A549 (cell line): ENCODE measurements around the gene PNLIPRP3. TPM values are rescaled to one million over a fixed set of nuclear protein-coding genes. Genes with fewer than 3 reads are reported as not detected.

ENCODE experiments used
- ATAC-seq, 2 experiments: fragments of 200-7000 bp in 1 of 2; fragments of >200 bp in 1 of 2; cut with Nextera tagmentation in 1 of 2; cut with Tn5 transposase in 1 of 2; 3 replicates each; pipeline versions ENCODE4 v1.8.0 to v1.9.1; 2018 to 2020; ENCODE audit warnings: mild to moderate bottlenecking in 1 of 2, moderate library complexity in 1 of 2
- CTCF ChIA-PET: fragments of 300-600 bp; sonication (Branson Sonifier 250); formaldehyde crosslinking; extraction: SDS; loops from one replicate; lab custom pipeline; 2021; ENCODE audit warnings: antibody characterized with exemption, inconsistent platforms; lab: Yijun Ruan, JAX
- POLR2A ChIA-PET: fragments of 350-600 bp; formaldehyde crosslinking; extraction: SDS; loops from one replicate; lab custom pipeline; 2021; ENCODE audit warnings: antibody characterized with exemption, inconsistent platforms; lab: Yijun Ruan, JAX
- DNase-seq, 2 experiments: peaks; one replicate each; pipeline versions ENCODE4 v3.0.0 to v3.0.0-alpha.2; 2011 to 2016; ENCODE audit warnings: low read depth in 1 of 2, low spot score in 1 of 2
- FAIRE-seq: peaks from 2 replicates; lab custom pipeline; 2011; peaks lifted over from hg19 to GRCh38; lab: Jason Lieb, UNC
- H3K27ac ChIP-seq, 2 experiments: fragments of >200 bp; sonication (Bioruptor Twin); formaldehyde crosslinking; 3 replicates each; pipeline ENCODE4 v1.5.1; 2016 to 2017
- H3K4me1 ChIP-seq: fragments of >200 bp; sonication (Bioruptor Twin); formaldehyde crosslinking; 3 replicates; pipeline ENCODE4 v1.6.1; 2016
- H3K4me2 ChIP-seq: fragments of >200 bp; sonication (Bioruptor Twin); formaldehyde crosslinking; 3 replicates; pipeline ENCODE4 v1.6.1; 2016
- H3K4me3 ChIP-seq: fragments of >200 bp; sonication (Bioruptor Twin); formaldehyde crosslinking; 3 replicates; pipeline ENCODE4 v1.5.1; 2016
- H3K9me3 ChIP-seq: fragments of >200 bp; sonication (Bioruptor Twin); formaldehyde crosslinking; 3 replicates; pipeline ENCODE4 v1.6.1; 2016
- BHLHE40 ChIP-seq: IDR thresholded peaks from 2 replicates; pipeline ENCODE4 v1.6.1; 2012; ENCODE audit warnings: low read depth, low read length, inconsistent platforms
- CEBPB ChIP-seq, 2 experiments: fragments of >200 bp in 1 of 2; sonication (Bioruptor Twin) in 1 of 2; formaldehyde crosslinking in 1 of 2; IDR thresholded peaks; 2 replicates each; pipeline ENCODE4 v1.6.1; 2012 to 2016
- CHD2 ChIP-seq: fragments of 150-350 bp; IDR thresholded peaks from 2 replicates; pipeline ENCODE4 v1.6.1; 2014; ENCODE audit warnings: low read length; ENCODE audit not compliant: partially characterized antibody
- CTCF ChIP-seq: fragments of >200 bp; sonication (Bioruptor Twin); formaldehyde crosslinking; IDR thresholded peaks from 3 replicates; pipeline ENCODE4 v1.5.1; 2016
- EHF ChIP-seq: fragments of 250-450 bp; sonication (Bioruptor Pico); IDR thresholded peaks from 2 replicates; pipeline ENCODE4 v1.5.0; 2020; ENCODE audit warnings: mild to moderate bottlenecking
- EHMT2 ChIP-seq: fragments of 200-600 bp; sonication (generic); IDR thresholded peaks from 2 replicates; pipeline ENCODE4 v1.6.1; 2016; ENCODE audit warnings: antibody characterized with exemption, low read depth, mild to moderate bottlenecking, moderate library complexity
- EP300 ChIP-seq, 2 experiments: fragments of >200 bp; sonication (Bioruptor Twin); formaldehyde crosslinking; IDR thresholded peaks; 2 replicates in 1 of 2; 3 replicates in 1 of 2; pipeline ENCODE4 v1.6.1; 2016 to 2017
- ESRRA ChIP-seq: fragments of 150-350 bp; IDR thresholded peaks from 2 replicates; pipeline ENCODE4 v1.6.1; 2014; ENCODE audit warnings: mild to moderate bottlenecking, low read length, borderline replicate concordance
- FOSL2 ChIP-seq, 2 experiments: fragments of 450-650 bp in 1 of 2; fragments of >200 bp in 1 of 2; sonication (Bioruptor Twin) in 1 of 2; formaldehyde crosslinking; IDR thresholded peaks; 2 replicates each; pipeline versions ENCODE4 v1.5.0 to v1.6.1; 2016 to 2020; ENCODE audit warnings: mild to moderate bottlenecking in 1 of 2, moderate library complexity in 1 of 2
- FOXS1 ChIP-seq: fragments of 250-450 bp; sonication (Bioruptor Pico); IDR thresholded peaks from 2 replicates; pipeline ENCODE4 v1.5.0; 2020; ENCODE audit warnings: mild to moderate bottlenecking, moderate library complexity
- GATA3 ChIP-seq: IDR thresholded peaks from 2 replicates; pipeline ENCODE4 v1.6.1; 2012; ENCODE audit warnings: borderline replicate concordance
- HDAC2 ChIP-seq: fragments of 200-600 bp; sonication (generic); IDR thresholded peaks from 2 replicates; pipeline ENCODE4 v1.6.1; 2016
- HOXA7 ChIP-seq: fragments of 250-450 bp; sonication (Bioruptor Pico); IDR thresholded peaks from 2 replicates; pipeline ENCODE4 v1.5.0; 2020; ENCODE audit warnings: mild to moderate bottlenecking, moderate library complexity
- HOXB13 ChIP-seq: fragments of 250-450 bp; sonication (Bioruptor Pico); IDR thresholded peaks from 2 replicates; pipeline ENCODE4 v1.5.0; 2020; ENCODE audit warnings: low read depth, mild to moderate bottlenecking, moderate library complexity
- MAFK ChIP-seq: fragments of 450-650 bp; IDR thresholded peaks from 2 replicates; pipeline ENCODE4 v1.6.1; 2014; ENCODE audit not compliant: partially characterized antibody
- MAX ChIP-seq: IDR thresholded peaks from 2 replicates; pipeline ENCODE4 v1.6.1; 2012
- MAZ ChIP-seq: fragments of 150-350 bp; IDR thresholded peaks from 2 replicates; pipeline ENCODE4 v1.6.1; 2014; ENCODE audit warnings: antibody characterized with exemption, low read depth, low read length, borderline replicate concordance
- NPAS2 ChIP-seq: fragments of 250-450 bp; sonication (Bioruptor Pico); IDR thresholded peaks from 2 replicates; pipeline ENCODE4 v1.8.0; 2022; ENCODE audit warnings: mild to moderate bottlenecking, moderate library complexity, borderline replicate concordance
- NR3C1 ChIP-seq: fragments of >200 bp; sonication (Bioruptor Twin); formaldehyde crosslinking; IDR thresholded peaks from 3 replicates; pipeline ENCODE4 v1.6.1; 2017
- RAD21 ChIP-seq, 2 experiments: fragments of >200 bp in 1 of 2; sonication (Bioruptor Twin) in 1 of 2; formaldehyde crosslinking in 1 of 2; IDR thresholded peaks in 1 of 2; conservative IDR thresholded peaks in 1 of 2; 2 replicates in 1 of 2; 3 replicates in 1 of 2; pipeline ENCODE4 v1.6.1; 2012 to 2018; ENCODE audit warnings: inconsistent platforms in 1 of 2
- SREBF2 ChIP-seq: fragments of 450-650 bp; IDR thresholded peaks from 2 replicates; pipeline ENCODE4 v1.6.1; 2014; ENCODE audit warnings: mild to moderate bottlenecking, moderate library complexity
- USF2 ChIP-seq: fragments of 450-650 bp; IDR thresholded peaks from 2 replicates; pipeline ENCODE4 v1.6.1; 2014; ENCODE audit warnings: antibody characterized with exemption
- ZNF302 ChIP-seq: fragments of 250-450 bp; sonication (Bioruptor Pico); IDR thresholded peaks from 2 replicates; pipeline ENCODE4 v1.9.0; 2021; ENCODE audit warnings: inconsistent platforms, mild to moderate bottlenecking, moderate library complexity
- WGBS: methylation state at CpG from one replicate; pipeline ENCODE4 v1.1.6; 2017; ENCODE audit errors: missing lambda C conversion rate; 5-methylcytosine and 5-hydroxymethylcytosine counted together
- polyA plus RNA-seq, 4 experiments: library from polyadenylated mRNA; depleted of rRNA in 3 of 4; stranded (reverse); fragments of >200 nt; fragmentation: RNase III in 1 of 4; extraction: RNeasy Plus Mini Kit Qiagen cat#74134 plus additional on column Dnase treatment in 1 of 4; gene quantifications; 2 replicates in 3 of 4; 3 replicates in 1 of 4; pipeline ENCODE4 v1.2.3, GENCODE V29; 2011 to 2017
- TF ChIP-seq, protein P1 (sequence below): fragments of 250-450 bp; sonication (Bioruptor Pico); IDR thresholded peaks from 2 replicates; pipeline ENCODE4 v1.5.0; 2020; ENCODE audit warnings: low read depth, mild to moderate bottlenecking, moderate library complexity
- TF ChIP-seq, protein P2 (sequence below): fragments of 150-350 bp; IDR thresholded peaks from 2 replicates; pipeline ENCODE4 v1.6.1; 2014; ENCODE audit warnings: low read depth, mild to moderate bottlenecking, low read length

The PNLIPRP3 gene
- polyA plus RNA-seq, 2 of the 4 experiments (the other 2 are of a cell fraction), result not detected

DNA sequence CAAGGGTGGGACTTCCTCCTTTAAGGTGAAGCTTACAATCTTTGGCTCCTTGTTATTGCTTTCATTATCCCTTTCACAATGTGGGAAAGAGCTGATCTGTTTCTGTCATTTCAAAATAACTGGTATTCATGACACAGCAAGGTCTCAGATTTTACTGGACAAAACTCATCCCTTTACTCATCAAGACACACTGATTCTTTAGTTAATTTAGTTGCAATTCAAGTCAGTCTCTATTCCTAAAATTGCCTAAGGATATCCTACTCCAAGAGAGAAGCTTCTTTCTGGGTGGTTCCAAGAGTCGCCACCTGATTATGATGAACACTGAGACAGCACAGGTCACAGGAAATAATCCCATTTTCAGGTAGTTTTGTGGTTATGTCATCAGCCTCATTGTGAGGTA is 5.8 kb upstream of the PNLIPRP3 start:
- 23% methylated on average over 1 of the region's 1 CpG for WGBS
- DNase-seq, result no peak
- ChIA-PET CTCF (no interaction called here), POLR2A (no interaction called here)
- Histone ChIP-seq H3K9me3 (no peaks in the 10 kb centered on the region), H3K27ac (no peak overlapping the region), H3K4me1 (no peaks in the 10 kb centered on the region), H3K4me3 (no peak overlapping the region), H3K4me2 (no peak overlapping the region)
- TF ChIP-seq USF2 (no peak), HDAC2 (no peak), MAX (no peak), MAFK (no peak), ESRRA (no peak), FOXS1 (no peak), CHD2 (no peak), CEBPB (IDR thresholded peaks at IDR 0.05) (no peak), HOXB13 (no peak)
- FAIRE-seq, result no peak
- no peak for ATAC-seq

GRCh38 chr10:116429288-116429977 is 1.8 kb downstream of the PNLIPRP3 start:
- H3K9me3 ChIP-seq, result no peaks in the 10 kb centered on the region
- WGBS, result 5% methylated on average over 4 of the region's 4 CpGs
- H3K4me3 ChIP-seq, result no peak overlapping the region
- FAIRE-seq (no peak), ATAC-seq (no peak), DNase-seq (no peak)
- TF ChIP-seq NPAS2 (CRISPR knock-in tag), result no peak
- no peak overlapping the region for H3K4me2 ChIP-seq
- no peaks in the 10 kb centered on the region for H3K4me1 ChIP-seq
- POLR2A ChIA-PET, result no interaction called here
- CTCF ChIA-PET, result no interaction called here
- H3K27ac ChIP-seq, result no peak overlapping the region

DNA sequence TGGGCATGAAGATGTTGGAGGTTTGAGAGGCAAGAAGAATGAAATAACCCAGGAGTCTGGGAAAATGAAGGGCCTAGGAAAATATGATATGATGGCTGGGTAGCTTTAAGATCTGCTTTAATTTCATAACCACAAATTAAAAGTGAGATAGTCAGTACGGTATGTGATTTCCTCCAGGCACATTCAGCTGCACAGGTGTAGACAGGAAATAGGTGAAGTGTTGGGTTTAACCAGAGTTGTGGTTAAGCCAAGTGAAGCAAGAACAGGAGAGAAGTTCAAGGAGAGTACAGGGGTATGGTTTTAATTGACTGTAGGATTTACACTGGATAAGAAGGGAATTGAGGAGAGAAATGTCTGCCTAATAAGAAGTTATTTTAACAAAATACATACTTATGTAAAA is 2.6 kb downstream of the PNLIPRP3 start:
- POLR2A ChIA-PET, result no interaction called here
- Histone ChIP-seq H3K4me2 (no peak overlapping the region), H3K4me3 (no peak overlapping the region), H3K27ac (no peak overlapping the region), H3K4me1 (no peaks in the 10 kb centered on the region), H3K9me3 (no peaks in the 10 kb centered on the region)
- 17% methylated on average over 1 of the region's 1 CpG for WGBS
- DNase-seq (no peak), FAIRE-seq (no peak), ATAC-seq (no peak)
- TF ChIP-seq BHLHE40 (no peak), MAZ (no peak), HOXA7 (CRISPR knock-in tag) (no peak), EHMT2 (no peak)
- TF ChIP-seq, protein P1, sequence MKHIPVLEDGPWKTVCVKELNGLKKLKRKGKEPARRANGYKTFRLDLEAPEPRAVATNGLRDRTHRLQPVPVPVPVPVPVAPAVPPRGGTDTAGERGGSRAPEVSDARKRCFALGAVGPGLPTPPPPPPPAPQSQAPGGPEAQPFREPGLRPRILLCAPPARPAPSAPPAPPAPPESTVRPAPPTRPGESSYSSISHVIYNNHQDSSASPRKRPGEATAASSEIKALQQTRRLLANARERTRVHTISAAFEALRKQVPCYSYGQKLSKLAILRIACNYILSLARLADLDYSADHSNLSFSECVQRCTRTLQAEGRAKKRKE, result no peak
- CTCF ChIA-PET, result no interaction called here

DNA sequence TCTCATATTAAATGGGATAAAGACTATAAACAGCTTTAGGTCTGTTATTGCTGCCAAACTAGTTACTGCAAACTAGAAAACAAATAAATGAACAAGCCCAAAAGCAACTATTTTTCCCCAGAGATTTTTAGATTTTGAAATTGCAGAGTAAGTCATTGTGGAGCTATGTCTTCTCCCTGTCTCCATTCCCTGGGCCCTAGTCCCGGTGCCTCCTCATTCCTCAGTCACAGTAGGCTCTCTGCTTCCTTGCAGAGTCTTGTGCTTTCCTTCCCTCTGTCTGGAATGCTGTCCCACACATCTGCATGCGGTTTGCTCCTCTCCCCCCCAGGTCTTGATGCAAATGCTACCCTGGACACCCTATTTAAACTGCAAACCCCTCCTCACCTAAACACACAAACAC is 4.0 kb downstream of the PNLIPRP3 start:
- FAIRE-seq (no peak), ATAC-seq (no peak), DNase-seq (no peak)
- Histone ChIP-seq H3K4me2 (no peak overlapping the region), H3K27ac (no peak overlapping the region), H3K4me3 (no peak overlapping the region), H3K9me3 (no peaks in the 10 kb centered on the region), H3K4me1 (no peaks in the 10 kb centered on the region)
- CTCF ChIA-PET, result interaction anchor here (0.5 kb wide), 1 partner anchor 701 kb away, joined by 3 read pairs; no protein-coding TSS in a partner anchor
- TF ChIP-seq NR3C1 (no peak), RAD21 (conservative IDR thresholded peaks at IDR 0.05 in 1 of 2, IDR thresholded peaks at IDR 0.05 in 1 of 2) (no peak), CTCF (no peak), USF2 (no peak), EP300 (IDR thresholded peaks at IDR 0.05) (no peak), FOSL2 (IDR thresholded peaks at IDR 0.05) (no peak), FOSL2 (CRISPR knock-in tag; IDR thresholded peaks at IDR 0.05) (no peak), GATA3 (no peak), SREBF2 (no peak), ZNF302 (CRISPR knock-in tag) (no peak), NPAS2 (CRISPR knock-in tag) (no peak), EHF (no peak)
- TF ChIP-seq, protein P2, sequence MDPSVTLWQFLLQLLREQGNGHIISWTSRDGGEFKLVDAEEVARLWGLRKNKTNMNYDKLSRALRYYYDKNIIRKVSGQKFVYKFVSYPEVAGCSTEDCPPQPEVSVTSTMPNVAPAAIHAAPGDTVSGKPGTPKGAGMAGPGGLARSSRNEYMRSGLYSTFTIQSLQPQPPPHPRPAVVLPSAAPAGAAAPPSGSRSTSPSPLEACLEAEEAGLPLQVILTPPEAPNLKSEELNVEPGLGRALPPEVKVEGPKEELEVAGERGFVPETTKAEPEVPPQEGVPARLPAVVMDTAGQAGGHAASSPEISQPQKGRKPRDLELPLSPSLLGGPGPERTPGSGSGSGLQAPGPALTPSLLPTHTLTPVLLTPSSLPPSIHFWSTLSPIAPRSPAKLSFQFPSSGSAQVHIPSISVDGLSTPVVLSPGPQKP, result no peak
- WGBS, result 4% methylated on average over 2 of the region's 2 CpGs
- POLR2A ChIA-PET, result no interaction called here
